ENCODE results near the gene CHPT1.

The CHPT1 gene

DNA sequence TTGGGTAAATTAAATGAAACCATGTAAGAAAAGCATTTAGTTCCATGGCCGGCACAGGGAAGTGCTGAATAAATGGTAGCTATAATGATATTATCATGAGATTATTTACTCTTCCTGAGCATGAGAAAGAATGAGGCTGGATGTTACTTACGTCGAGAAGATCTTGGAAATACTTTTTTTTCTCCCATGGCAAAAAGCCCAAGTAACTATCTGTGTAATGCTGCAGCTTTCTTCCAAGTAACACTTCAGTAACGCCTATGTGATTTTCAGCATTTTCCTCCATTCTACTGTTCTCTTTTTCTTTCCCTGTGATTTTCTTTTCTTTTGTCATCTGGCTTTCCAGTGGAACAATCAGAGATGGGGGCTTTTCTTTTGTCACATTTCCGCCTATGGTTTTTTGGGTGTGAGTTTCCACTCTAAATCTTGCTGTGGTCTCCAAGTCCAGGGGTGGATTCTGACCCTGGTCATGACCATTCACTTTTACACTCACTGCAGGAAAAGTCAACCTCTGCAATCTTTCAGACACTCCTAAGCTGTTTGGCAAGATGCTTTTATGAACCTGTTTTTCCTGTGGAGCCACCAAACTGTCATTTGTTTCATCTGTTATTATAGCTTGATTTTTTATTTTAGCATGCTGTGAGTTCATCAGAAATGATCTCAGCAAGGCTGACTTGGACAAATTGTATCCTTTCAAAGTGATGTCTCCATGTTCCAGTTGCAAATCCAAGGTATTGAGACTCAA lies 66.8 kb downstream of the CHPT1 start:
- DNase-seq: no peak

DNA sequence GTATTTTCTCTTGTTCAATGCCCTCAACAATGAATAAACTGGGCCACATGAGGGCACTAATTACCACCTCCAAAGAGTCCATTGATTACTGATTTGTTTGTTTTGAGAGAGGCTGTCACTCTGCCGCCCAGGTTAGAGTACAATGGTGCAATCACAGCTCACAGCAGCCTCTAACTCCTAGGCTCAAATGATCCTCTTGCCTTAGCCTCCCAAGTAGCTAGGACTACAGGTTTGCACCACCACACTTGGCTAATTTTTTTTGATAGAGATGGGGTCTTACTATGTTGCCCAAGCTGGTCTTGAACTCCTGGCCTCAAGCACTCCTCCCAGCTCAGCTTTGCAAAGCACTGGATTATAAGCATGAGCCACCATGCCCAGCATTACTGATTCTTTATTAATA lies 70.1 kb downstream of the CHPT1 start:
- no peak for DNase-seq

DNA sequence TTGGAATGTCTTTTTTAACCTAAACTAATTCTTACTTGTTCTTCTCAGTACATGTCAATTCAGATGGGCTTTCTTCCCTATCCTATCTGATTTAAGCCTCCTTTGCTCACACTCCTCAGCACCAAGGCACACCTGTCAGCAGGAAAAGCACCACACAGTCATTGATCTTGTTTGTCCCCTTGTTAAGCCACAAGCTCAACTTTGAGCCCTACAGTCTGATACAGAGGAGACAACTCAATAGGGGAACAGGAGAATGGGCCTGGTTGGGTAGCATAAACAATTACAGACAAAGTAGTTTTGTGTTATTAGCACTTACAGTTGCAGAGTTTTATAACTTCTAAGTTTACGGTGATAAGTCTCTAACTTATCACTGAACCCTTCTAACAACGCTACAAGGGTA lies 71.3 kb downstream of the CHPT1 start:
- DNase-seq: no peak

DNA sequence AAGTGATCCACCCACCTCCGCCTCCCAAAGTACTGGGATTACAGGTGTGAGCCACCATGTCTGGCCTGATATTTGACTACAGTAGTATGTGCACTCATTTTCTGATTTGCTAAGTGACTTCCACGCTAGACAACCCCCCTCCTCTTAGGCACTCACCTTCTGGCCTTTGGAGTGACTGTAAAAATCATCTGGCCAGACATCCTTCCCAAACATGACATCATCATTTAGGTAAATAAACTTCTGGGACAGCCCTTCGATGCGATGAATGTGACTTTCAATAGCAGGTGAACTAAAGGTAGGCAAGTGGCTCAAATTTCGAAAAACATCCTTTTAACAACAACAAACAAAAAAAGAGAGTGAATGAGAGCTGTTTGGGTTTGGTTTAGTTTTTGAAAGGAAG lies 72.4 kb downstream of the CHPT1 start:
- no peak for DNase-seq

DNA sequence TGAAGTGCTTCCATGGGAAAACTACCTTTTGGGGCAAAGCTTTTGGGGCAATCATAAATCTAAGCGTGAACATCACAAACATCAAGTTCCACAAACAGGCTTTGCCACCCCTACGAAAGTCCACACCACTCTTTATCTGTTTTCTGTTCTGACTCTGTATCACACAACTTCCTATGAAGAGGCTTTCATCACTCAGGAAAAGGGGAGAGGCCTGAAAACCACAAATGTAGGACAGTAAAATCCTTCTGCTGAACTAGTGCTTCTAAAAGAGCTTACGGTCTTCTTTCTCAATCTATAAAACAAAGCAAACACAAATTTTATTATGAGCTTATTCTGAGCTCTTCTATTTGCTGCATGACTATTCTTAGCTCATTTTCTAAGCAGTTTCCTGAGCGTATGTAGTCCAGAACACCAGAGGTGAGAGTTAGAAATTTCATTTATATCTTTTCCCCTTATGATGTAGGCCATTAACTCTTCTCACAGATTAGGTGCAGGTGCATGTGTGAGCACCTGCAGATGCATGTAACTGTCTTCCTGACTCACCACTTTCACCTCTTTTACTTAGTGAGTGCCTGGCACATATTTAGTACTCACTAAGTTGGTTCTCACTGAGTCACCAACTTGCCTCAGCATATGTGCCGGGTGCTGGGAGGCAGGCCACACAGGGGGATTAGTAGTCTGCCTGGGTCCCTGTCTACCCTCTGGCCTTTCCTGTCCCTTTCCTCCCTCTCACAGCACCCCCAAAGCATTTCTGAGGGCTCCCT lies 74.8 kb downstream of the CHPT1 start:
- DNase-seq: no peak

DNA sequence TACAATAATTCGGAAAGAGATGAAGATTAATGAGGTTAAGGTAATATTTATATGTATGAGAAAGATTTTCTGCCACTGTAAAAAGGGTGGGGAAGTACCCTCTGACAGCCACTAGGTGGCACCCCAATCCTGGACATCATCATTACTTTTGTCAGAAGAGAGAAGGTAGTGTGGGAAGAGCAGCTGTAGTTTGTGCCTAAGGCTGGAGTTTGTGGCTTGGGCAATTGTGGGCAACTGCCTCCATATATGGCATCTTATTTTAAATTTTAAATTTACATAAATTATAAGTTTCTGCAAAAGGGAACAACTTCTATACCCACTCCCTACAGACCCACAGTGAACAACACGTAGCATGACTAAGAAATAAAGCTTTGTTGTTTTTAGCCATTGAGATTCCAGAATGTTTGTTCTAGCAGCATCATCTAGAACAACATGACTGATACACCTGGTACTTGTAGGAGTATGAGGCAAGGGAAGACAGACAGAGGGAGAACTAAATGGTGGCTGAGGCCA lies 76.3 kb downstream of the CHPT1 start:
- DNase-seq: peak; percentile 66

DNA sequence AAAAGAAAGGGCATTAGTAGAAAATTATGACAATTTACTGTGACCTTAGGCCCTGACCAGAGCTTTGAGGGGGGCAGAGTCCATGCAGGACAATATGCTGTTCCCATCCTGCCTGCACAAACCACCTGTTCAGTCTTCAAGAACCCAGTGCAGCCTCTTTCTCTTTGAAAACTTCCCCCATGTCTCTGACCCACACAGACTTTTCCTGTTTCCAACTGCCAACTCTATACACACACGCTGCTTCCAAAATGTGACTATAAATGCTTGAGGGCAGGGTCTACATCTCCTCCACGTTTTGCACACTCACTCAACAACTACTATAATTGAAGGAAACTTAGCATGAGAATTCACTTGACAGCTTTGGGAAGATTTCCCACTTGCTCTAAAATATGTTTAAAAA lies 78.4 kb downstream of the CHPT1 start:
- DNase-seq: no peak

DNA sequence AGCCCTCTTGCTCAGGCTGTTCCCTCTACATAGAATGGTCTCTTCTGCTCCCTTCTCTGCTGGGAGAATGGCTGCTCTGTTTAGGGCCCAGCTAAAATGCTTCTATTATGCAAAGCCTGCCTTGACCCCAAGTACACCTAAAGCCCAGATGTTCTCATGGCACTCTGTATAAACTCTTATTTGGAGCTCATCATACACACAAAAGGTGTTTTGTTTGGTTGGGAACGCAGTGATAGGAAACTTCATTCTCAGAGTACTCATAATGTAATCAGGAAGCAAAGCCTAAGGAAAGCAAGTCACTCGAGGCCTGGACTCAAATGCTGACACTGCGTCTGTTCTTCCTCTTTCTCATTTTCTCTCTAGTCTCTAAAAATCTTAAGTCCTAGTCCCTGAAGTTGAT lies 80.0 kb downstream of the CHPT1 start:
- DNase-seq: no peak

DNA sequence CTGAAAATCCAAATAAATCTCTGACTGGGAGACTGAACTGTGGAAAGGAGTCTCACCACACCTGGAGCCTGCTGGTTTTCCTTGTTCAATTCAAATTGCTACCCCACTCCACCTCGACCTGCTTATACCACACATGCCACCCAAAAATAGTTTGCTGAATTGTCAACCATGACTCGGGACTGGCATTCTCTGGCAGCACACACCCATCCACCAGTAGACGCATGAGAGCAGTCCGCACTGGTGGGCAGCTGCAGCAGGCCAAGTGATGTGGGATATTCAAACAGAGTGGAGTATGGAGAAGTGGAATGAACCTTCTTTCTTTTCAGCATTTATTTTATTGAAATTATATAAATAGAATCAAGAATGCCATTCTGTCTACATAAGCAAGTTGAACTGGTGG lies 80.5 kb downstream of the CHPT1 start:
- DNase-seq: no peak

Data from central memory CD4-positive, alpha-beta T cell (primary cell).